Measurements from ENCODE around the gene PDZD2.

GRCh38 chr5:32151198-32151597 is 512.3 kb downstream of the PDZD2 start:
- no peak for TF ChIP-seq CTCF (IDR thresholded peaks at IDR 0.05; ENCODE audit: low read depth, low read length, poor library complexity, severe bottlenecking)
- TF ChIP-seq EZH2phosphoT487 (IDR thresholded peaks at IDR 0.05; ENCODE audit: borderline replicate concordance, low read length) = no peak

All from DOHH2 (cell line).